Stimulated activated naive CD4-positive, alpha-beta T cell treated with Interleukin-2 at 50 U/mL for 16 hours (primary cell): Measurements from ENCODE around the gene GPSM1.

Experiments used
- DNase-seq: peaks from one replicate; lab custom pipeline; 2025; lab: John Stamatoyannopoulos, UW

The GPSM1 gene

DNA sequence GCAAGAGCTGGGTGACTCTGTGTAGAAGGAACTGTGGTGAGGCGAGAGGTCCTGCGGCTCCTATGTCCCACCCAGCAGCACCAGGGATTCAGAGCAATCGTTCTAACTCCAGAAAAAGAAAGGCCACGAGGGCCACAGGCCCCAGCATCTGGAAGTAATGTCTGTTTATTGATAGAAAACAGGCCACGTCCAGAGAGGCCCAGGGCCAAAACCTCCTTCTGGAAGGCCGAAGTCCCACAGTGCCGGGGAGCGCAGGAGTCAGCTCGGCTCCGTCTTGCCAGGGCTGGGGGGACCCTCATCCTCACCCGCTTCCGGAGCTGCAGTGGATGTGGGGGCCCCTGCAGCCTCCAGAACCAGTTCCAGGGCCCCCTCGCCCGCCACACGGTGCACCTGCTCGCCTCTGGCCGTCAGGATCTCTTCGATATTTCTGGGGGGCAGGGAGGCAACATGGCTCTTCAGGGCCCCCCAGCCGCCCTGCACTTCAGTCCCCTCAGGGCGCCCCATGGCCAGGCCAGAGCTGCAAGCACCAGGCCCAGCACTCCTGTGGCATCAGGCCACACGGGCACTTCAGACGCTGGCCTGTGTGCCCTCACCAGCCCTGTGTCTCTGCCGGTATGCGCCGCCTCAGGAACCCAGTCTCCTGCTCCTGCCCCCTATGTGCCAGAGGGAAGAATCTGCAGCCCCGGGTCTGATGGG, 34.6 kb downstream of the GPSM1 start:
- no peak for DNase-seq

DNA sequence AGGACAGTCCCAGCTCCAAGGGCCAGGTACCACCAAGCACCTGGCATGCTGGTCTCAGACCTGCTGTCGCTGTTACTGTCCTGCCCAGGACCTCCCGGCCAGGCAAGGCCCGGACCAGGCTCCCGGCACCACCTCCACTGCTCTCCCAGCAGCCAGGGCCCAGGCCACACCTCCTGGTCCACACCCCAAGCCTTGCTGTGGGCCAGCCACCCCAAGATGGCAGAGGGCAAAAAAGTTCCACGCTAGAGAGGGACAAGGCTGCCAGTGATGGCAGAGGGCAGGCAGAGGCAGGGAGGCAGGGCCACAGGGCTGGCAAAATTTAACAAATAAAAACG, 35.1 kb downstream of the GPSM1 start:
- DNase-seq, result no peak

DNA sequence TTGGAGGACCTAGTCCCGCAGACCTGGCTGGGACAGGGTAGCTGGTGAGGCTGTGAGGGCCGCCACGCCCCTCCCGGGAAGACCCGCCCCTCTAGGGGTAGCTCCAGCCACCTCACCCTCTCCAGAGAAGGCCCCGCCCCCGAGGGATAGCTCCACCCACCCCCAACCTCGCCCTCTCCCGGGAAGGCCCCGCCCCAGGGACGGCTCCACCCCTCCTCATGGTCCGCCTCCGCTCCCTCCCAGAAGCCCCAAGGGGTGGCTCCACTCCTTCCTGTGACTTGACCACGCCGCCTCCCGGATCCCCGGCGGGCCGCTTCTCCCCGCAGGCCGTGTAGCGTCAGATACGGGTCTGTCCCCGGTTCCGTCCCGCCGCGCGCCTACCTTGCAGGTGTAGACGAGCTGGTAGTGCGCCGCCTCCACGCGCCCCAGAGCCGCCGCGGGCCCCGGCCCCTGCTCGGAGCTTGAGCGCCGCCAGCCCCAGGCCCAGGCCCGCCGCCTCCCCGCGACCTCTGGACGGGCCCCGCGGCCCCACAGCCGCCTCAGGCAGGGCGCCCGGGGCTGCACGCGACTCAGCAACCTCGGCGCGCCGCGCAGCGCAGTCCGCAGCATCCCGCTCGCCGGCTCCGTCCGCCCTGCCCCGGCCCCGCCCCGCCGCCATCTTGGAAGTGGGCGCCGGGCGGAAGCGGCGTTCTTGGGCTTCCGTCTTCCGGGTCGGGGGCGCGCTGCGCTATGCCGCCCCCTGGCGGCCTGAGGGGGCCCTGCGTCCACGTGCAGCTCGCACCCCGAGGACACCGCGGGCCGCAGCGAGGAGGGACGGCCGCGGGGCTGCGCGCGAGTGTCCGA, 36.0 kb downstream of the GPSM1 start, which contains the start of gene DNLZ:
TSS of gene DNLZ (minus strand) at position 639 of the 843 bp plus-strand sequence. CDS start at position 609, 30 bp downstream.
- peak; percentile 92 for DNase-seq

DNA sequence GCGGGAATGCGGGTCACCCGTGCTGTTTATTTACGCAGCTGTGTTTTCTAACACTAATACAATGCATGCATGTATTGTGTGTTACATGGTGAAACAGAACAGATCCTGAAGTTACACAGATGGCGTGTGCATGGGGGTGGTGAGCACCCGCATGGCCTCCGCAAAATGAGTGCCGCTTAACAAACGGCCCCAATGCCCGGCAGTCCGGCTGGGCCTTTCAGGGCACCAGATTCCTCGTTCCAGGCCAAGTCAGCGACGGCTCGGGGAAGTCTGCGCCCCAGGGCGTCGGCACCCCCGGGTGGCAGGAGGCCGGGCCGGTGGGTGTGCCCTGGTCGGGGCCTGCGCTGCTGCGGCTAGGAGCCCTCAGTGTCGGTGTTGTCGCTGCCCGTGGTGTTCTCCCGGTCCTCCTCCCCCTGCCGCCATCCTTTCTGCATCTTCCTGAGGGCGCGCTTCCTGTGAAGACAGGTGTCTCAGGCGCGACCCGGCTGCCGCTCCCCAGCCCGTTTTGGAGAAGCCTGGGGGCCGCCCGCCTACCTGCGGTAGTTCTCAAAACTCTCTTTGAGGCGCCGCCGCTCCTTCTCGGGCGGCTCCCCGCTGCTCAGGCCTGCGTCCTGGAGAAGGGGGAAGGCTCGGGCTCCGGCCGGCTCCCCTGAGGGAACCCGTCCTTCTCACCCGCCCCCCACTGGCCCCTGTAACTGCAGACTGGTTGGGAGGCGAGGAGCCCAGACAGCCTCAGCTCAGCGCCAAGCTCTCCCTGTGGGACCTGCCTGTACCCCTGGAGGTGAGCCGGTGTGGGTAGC, 36.8 kb downstream of the GPSM1 start:
- DNase-seq, result no peak

DNA sequence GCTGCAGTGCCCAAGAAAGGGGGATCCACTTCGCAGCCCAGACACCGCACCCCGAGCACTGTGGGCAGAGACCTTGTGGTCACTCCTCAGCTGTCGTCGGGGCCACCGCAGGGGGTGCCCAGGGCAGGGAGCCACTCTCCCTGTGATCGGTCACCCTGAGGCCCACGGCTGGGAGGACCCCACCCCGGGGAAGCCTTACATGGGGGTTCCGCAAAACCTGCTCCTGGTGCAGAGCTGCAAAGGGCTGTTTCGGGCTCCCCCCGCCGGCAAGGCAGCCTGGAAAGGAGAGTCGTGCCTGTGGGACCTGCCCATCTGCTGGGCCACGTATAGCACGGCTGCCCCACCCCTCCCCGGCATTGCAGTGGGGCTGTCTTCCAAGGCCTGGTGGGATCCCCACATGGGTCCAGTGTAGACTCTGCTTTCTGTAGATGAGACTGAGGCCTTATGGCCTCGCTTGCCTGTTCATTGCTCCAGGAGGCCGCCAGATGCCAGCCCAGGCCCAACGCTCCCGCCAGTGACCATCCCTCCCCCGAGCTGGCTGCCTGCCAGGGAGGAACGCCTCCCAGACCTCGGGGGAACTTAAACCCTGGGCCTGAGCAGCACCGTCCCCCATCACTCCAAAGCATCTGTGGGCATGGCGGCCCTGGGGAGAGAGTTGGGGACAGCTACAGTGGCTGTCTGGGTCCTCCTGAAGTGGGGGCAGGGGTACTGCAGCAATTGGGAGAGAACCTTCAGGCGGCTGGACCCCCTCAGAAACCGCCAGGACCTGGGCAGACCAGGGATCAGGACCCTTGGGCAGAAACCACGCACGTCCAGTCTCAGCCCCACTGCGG, 37.8 kb downstream of the GPSM1 start:
- DNase-seq, result no peak

DNA sequence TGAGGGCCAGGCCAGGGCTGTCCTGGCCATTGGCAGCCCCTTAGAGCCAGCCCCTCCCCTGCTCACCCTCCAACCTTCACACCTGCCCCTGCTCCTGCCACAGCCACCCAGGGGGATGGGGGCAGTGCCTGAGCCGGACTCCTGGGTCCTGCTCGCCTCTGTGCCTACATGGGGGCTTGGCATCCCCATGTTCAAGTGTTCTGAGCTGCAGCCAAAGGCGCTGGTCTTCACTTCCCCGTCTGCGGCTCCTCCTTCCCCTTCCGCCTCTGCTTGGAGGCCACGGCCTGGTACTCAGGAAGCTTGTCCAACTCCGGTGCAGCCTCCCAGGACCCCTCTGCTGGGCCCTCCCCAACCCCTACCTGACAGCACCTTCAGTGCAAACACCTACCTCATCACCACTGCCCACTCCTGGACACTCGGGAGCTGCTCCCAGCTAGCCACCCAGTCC, 38.5 kb downstream of the GPSM1 start:
- no peak for DNase-seq

DNA sequence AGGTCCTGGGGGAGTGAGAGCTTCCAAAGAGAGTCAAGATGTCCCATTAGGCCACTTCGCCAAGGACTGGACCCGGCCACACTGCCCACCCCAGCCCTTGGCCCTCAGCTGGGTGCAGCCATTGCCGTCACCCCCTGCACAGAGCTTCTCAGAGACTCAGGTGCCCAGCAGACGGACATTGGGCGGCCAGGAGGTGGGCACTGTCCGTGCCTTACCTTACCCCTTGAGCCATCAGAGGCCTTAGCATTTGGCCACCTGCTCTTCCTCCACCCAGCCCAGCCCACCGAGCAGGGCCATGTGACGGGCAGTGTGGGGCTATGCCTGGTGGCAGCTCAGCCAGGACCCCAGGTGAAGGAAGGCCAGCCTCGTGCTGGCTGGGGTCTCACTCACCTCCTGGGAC, 39.5 kb downstream of the GPSM1 start:
- DNase-seq, result no peak

DNA sequence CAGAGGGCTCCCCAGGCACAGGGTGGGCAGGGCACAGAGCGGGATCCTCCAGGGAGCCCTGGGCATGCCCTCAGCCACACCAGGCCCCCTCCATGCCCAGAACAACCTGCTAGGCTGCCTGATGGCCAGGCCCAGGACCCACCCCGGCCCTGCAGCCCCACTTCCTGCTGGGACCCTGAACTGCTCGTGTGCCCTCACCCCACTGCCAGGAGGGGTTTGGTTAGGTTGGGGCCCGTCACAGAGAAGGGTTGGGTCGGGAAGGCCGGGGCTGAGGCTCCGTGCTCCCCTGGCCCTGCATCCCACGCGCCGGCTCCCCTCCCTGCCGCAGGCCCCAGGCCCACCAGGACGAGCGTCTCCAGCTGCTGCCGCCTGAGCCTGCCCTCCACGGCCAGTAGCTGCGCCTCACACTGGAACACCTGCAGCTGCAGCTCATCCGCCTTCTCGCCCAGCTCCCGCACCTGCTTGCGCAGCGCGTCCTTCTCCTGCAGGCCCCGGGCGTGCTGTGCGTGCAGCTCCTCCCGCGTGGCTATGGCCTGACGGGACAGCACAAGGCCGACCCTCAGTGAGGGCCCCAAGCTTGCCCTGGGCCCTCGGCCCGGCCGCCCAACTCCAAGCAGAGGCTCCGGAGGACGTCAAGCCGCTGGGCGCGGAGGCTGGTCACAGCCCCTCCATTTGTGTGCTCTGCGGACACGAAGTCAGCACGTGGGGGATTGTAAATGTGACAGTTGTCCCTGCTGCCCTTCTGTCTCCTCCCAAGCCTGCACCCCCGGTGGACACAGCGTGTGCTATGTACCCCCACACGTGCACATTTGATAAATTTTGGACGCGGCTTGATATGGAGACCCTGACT, 40.2 kb downstream of the GPSM1 start:
- no peak for DNase-seq

DNA sequence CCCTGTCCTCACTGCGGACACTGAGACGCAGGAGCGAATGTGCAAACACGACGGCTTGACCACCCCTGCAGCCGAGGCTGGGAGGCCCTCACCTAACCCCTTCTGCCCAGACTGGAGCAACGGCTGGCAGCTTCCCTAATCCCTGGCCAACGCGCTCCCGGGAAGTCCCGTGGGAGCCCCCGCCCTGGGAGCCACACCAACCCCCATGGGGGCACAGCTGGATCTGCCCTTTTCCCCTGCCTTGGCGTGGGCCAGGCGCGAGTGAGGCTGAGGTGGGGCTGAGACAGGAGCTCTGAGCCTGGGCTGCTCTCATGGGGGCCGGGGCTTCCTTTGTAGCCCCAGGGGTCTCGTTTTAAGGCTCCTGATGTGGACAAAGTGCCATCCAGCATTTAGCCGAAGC, 40.9 kb downstream of the GPSM1 start:
- no peak for DNase-seq

DNA sequence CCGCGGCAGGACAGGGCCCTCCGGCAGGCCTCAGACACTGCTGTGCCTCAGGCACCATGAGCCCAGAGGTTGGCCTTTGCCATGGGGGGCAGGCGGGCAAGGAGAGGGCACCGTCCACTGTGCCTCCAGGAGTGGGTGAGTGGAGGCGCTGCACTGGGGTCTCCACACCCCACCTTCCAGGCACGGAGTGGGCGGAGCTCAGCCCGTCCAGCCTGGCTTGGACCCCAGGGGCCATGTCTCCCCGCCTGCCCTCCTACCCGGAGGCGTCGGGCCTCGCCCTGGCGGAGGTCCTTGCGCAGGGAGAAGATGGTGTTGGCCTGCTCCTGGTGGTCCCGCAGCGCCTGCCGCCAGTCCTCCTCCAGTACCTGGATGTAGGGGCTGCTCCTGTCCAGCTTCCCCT, 42.7 kb downstream of the GPSM1 start:
- no peak for DNase-seq

DNA sequence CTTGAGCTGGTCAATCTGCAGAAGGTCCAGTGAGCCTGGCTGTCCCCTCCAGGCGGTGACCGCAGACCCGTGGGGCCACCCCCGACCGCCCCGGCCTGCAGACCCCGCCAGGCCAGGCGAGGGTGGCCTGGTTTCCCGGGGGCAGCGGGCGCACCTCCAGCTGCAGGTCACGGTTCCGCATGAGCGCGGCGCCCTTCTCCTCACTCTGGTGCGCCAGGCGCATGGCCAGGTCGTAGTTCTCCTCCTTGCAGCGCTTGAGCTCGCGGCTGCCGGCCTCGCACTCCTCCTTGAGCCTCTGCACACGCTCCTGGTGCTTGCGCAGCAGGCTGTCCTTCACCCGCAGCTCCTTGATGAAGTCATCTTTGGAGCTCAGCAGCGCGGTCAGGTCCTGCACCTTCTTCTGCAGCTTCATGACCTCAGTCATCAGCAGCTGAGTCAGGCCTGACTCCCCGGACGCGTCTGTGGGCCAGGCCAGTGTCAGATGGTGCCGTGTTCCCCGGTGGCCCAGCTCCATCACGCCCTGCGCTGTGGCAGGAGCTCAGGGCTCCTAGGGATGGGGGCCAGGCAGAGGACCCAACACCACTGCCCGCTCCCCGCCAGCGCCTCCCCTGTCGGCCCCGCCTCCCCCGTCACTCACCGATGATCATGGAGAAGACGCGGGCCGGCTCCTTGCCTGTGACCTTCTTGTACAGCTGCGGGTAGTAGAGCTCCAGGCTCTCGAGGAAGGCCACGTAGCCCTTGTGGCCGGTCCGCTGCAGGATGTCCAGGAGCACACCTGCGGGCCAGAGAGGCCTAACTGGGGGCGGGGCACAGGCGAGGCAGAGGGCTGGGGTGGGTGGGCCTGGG, 43.6 kb downstream of the GPSM1 start:
- no peak for DNase-seq

DNA sequence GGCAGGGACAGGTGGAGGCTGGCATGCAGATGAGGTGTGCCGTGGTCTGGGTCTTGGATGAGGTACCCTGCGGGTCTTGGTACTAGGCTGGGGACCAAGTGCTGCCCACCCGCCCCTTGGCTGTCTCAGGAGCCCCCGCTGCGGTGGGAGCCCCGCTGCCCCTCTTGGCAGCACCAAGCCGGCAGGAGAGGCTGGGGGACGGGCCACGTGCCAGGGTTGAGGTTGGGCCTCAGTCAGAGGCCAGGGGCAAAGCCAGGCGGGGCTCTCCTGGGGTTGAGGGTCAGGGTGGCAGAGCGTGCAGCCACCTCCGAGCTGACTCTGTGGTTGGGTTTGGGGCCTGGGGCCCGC, 44.2 kb downstream of the GPSM1 start:
- no peak for DNase-seq

DNA sequence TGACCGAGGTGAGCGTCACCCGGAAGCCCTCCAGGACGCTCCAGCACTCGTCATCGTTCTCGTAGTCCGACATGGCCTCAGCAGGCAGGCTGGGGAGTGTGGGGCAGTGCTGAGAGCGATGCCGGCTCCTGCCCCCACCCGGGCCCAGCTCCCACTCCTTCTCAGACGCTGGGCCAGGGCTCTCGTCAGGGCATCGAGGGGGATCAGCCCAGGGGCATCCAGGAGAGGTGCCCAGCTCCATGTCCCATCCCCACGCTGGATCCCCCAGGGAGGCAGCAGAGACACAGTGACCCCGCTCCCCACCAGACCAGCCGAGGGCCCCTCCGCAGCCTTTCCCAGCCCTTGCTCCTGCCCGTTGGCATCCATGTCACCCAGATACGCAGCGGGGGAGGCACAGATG, 44.7 kb downstream of the GPSM1 start:
- no peak for DNase-seq

DNA sequence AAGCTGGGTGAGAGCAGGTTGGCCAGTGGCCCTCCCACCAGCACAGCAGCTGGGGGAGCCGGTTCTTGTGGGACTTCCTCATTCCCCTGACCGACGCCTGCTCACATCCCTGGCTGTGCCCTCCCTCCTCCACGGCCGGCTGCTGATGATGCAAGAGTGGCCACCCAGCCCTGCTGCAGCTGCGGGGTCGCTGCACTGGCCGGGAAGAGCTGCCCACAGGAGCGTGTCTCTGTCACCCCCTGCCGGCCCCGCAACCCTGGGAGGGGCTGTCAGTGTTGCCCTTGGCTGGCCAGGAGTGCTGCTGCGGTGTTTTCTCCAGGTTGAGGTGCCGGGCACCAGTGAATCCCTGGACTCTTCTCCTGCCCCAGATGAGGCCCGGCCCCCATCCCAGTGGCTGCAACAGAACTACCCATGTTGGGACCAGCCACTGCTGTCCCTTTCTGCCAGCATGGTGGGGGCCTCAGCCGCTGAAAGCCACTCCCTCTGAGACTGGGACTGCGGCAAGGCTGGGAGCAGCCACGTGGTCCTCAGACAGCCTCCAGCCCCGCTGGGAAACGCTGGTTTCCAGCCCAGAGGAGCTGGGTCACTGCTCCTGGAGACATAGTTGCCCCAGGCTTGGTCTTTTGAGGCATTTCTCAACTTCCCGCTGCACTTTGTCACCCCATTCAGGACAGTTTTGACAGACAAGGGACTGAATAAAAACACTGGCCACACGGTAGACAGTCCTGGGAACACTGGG, 45.4 kb downstream of the GPSM1 start:
- DNase-seq, result no peak

DNA sequence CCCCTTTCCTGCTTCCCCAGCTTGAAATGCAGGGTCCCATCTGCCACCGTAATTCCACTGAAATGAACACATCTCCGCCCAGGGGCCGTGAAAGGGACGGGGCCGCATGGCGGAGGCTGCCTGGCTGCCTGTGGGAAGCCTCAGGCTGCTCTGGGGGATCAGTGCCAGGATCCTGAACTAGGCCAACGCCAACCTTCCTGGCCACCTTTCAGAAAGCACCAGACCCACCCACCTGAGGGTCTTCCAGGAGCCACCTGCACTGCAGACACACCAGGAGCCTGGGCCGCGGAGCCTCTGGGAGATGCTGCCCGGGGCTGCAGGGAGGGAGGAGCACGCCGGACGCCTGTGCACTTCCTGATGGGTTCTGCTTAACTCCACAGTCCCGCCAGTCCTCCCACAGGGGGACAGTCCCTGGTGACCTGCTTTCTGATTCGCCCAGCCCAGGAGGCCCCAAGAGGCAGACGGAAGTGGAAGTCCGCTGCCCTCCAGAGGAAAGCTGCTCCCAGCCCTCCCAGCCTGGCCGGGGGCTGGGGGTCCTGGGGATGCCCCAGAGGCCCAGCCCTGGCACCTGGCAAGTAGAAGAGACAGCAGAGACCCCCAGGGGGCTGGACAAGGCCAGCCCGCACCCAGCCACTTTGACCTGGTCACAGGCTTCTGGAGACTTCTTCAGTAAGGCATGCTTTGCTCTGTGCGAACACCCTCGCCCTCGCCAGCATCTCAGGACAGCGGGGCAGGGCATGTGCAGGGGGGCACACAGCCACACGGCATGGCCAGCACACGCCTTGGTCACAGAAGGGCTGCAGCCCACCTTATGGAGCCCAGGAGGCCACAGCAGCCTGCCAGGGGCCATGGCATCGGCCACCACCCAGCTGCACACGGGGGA, 46.2 kb downstream of the GPSM1 start, which contains the start of gene CARD9:
TSS of gene CARD9 (minus strand) at position 370 of the 883 bp plus-strand sequence. CDS start 1,591 bp downstream, outside the sequence.
- DNase-seq, result no peak

DNA sequence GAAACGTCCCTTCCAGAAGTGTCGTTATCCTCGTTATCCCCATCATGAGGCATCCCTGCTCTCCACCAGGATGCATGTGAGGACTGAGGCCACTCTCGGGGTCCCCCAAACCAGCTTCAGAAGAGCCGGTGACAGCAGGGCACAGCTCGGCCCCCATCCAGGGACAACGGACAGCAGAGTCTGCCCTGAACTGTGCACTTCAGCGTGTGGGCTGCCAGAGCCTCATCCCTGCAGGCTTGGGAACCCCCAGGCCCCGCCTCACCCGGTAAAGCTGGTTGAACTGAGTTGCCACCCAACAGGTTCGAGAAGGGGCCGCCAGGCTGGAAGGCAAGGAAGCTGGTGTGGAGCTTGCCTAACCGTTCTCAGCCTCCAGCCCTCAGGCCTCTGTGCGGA, 46.8 kb downstream of the GPSM1 start:
- DNase-seq, result no peak

DNA sequence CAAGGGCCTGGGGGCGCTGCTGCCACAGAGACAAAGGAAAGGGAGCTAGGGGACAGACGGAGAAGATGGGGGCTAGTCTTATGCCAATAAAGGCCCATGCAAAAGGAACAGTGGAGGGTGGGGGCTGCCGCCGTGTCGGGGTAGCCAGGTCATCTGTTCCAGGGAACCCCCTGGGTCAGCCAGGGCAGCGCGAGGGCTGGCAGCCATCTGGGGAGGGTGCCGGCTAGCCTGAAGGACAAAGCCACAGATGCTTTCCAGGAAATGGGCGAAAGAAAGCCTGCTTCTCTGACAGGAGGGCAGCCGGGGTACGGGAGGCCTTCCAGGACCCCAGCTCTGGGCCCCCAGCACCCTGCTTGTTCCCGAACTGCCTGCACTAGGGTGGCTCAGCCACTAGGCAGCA, 47.8 kb downstream of the GPSM1 start:
- DNase-seq, result no peak

DNA sequence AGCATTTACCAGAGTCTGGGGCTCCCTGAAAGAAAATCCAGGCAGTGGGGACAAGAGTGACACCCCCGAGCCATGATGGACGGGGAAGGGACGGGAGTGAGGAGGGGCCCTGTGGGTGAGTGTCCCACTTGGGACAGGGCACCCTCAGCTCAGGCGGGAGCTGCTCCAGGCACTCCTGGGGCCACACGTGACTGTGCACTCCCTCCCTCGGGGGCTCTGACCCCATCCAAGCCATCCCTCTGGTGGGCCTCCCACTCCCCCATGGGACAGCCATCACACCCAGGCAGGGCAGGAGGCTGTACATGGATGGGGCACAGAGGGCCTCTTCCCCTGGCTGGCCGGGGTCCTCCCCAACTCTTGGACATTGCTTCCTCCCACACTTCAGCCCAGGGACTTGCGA, 49.1 kb downstream of the GPSM1 start:
- DNase-seq, result no peak
